K562 (cell line): ENCODE results near the gene MRPL54. TPM values are rescaled to one million over a fixed set of nuclear protein-coding genes. Genes with fewer than 3 reads are reported as not detected.

Source experiments
- HNRNPLL ChIP-seq: fragments of 200-400 bp; formaldehyde crosslinking; IDR thresholded peaks from 2 replicates; pipeline ENCODE4 v1.6.1; 2017; ENCODE audit warnings: low read length, low read depth, mild to moderate bottlenecking; ENCODE audit not compliant: poor library complexity, severe bottlenecking
- LEF1 ChIP-seq: fragments of 450-650 bp; IDR thresholded peaks from 2 replicates; pipeline ENCODE4 v1.6.1; 2016; ENCODE audit warnings: mild to moderate bottlenecking
- MEIS2 ChIP-seq: fragments of 450-650 bp; IDR thresholded peaks from 2 replicates; pipeline ENCODE4 v1.6.1; 2014; ENCODE audit warnings: mild to moderate bottlenecking; ENCODE audit not compliant: partially characterized antibody
- NCOA2 ChIP-seq, 2 experiments: fragments of 450-650 bp; IDR thresholded peaks; 2 replicates each; pipeline ENCODE4 v1.6.1; 2018; ENCODE audit warnings: mild to moderate bottlenecking in 2 of 2, moderate library complexity in 1 of 2; ENCODE audit not compliant: partially characterized antibody in 2 of 2
- NFYB ChIP-seq: IDR thresholded peaks from 2 replicates; pipeline ENCODE4 v1.6.1; 2011; ENCODE audit warnings: mild to moderate bottlenecking, moderate library complexity; ENCODE audit not compliant: insufficient read length; ENCODE audit errors: extremely low read depth
- SP2 ChIP-seq: IDR thresholded peaks from 2 replicates; pipeline ENCODE4 v1.6.1; 2011; ENCODE audit warnings: mild to moderate bottlenecking, low read depth, low read length, moderate library complexity; ENCODE audit not compliant: poor library complexity, severe bottlenecking; ENCODE audit errors: extremely low read depth
- polyA plus RNA-seq, 8 experiments: library from polyadenylated mRNA; depleted of rRNA in 4 of 8; stranded (reverse) in 5 of 8; unstranded in 3 of 8; fragments of >200 nt; fragmentation: Nextera tagmentation in 2 of 8; fragmentation: Illumina TruSeq in 1 of 8; extraction: Ambion mirVana in 2 of 8; extraction: Trizol in 1 of 8; gene quantifications; 2 replicates each; pipeline versions ENCODE4 v1.2.1 to v1.2.3, GENCODE V29; 2011 to 2014; ENCODE audit warnings: inconsistent platforms in 1 of 8, missing spikeins in 1 of 8
- total RNA-seq, 7 experiments: library from RNA; depleted of rRNA in 6 of 7; stranded (reverse); fragments of >200 nt in 6 of 7; fragmentation: Illumina TruSeq in 2 of 7; extraction: Trizol in 2 of 7; gene quantifications; 2 replicates each; pipeline versions ENCODE4 v1.2.1 to v1.2.3, GENCODE V29; 2011 to 2021; ENCODE audit warnings: low replicate concordance in 1 of 7
- TF ChIP-seq, protein P1 (sequence below): fragments of 450-650 bp; IDR thresholded peaks from 2 replicates; pipeline ENCODE4 v1.6.1; 2014; ENCODE audit warnings: low read depth, mild to moderate bottlenecking, moderate library complexity, borderline replicate concordance
- TF ChIP-seq, protein P2 (sequence below): fragments of 450-650 bp; formaldehyde crosslinking; IDR thresholded peaks from 2 replicates; pipeline ENCODE4 v1.4.0; 2022; ENCODE audit warnings: missing genetic modification characterization
- TF ChIP-seq, protein P3 (sequence below): fragments of 250-450 bp; sonication (Bioruptor Pico); IDR thresholded peaks from 2 replicates; pipeline ENCODE4 v1.5.0; 2021
- TF ChIP-seq, protein P4 (sequence below): fragments of 450-650 bp; IDR thresholded peaks from 2 replicates; pipeline ENCODE4 v1.6.1; 2016; ENCODE audit warnings: antibody characterized with exemption
- TF ChIP-seq, protein P5 (sequence below), 2 experiments: fragments of 450-650 bp in 1 of 2; sonication (generic) in 1 of 2; formaldehyde crosslinking in 1 of 2; IDR thresholded peaks; 2 replicates each; pipeline versions ENCODE4 v1.7.1 to v1.9.0; 2016 to 2022; ENCODE audit warnings: inconsistent platforms in 1 of 2, mild to moderate bottlenecking in 1 of 2, missing genetic modification reagents in 1 of 2

MRPL54 gene
- total and polyA plus RNA-seq, 9 of the 15 experiments (the other 6 are each of a cell fraction or from before 2014, with no cell fraction given), result 3.5 to 120 (median 56.9) TPM

DNA sequence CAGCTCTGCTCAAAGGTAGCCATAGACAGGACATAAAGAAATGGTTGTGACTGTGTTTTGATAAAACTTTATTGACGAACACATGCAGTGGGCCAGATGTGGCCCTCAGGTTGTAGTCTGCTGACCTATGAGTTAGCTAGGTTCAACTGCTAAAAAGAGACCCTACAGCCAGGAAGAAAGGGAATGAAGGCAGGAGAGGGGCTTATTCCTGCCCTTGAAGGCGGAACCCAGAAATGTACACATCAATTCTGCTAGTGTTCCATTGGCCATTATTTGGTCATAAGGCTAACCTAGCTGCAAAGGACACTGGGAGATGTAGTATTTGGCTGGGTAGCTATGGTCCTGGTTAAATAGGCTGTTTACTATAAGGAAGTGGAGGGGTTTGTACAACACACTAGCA is 19.0 kb upstream of the MRPL54 start (continued):
- no peak for TF ChIP-seq HNRNPLL
- TF ChIP-seq, protein P1, sequence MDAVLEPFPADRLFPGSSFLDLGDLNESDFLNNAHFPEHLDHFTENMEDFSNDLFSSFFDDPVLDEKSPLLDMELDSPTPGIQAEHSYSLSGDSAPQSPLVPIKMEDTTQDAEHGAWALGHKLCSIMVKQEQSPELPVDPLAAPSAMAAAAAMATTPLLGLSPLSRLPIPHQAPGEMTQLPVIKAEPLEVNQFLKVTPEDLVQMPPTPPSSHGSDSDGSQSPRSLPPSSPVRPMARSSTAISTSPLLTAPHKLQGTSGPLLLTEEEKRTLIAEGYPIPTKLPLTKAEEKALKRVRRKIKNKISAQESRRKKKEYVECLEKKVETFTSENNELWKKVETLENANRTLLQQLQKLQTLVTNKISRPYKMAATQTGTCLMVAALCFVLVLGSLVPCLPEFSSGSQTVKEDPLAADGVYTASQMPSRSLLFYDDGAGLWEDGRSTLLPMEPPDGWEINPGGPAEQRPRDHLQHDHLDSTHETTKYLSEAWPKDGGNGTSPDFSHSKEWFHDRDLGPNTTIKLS, result peak; percentile 55; the same call in 1 of the 2 replicates
- TF ChIP-seq SP2, result no peak
- no peak for TF ChIP-seq MEIS2
- TF ChIP-seq LEF1, result no peak
- TF ChIP-seq, protein P2, sequence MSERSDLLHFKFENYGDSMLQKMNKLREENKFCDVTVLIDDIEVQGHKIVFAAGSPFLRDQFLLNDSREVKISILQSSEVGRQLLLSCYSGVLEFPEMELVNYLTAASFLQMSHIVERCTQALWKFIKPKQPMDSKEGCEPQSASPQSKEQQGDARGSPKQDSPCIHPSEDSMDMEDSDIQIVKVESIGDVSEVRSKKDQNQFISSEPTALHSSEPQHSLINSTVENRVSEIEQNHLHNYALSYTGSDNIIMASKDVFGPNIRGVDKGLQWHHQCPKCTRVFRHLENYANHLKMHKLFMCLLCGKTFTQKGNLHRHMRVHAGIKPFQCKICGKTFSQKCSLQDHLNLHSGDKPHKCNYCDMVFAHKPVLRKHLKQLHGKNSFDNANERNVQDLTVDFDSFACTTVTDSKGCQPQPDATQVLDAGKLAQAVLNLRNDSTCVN (CRISPR knock-in tag), result no peak
- TF ChIP-seq, protein P3, sequence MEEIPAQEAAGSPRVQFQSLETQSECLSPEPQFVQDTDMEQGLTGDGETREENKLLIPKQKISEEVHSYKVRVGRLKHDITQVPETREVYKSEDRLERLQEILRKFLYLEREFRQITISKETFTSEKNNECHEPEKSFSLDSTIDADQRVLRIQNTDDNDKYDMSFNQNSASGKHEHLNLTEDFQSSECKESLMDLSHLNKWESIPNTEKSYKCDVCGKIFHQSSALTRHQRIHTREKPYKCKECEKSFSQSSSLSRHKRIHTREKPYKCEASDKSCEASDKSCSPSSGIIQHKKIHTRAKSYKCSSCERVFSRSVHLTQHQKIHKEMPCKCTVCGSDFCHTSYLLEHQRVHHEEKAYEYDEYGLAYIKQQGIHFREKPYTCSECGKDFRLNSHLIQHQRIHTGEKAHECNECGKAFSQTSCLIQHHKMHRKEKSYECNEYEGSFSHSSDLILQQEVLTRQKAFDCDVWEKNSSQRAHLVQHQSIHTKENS, result no peak
- TF ChIP-seq NFYB, result peak; percentile 13
- TF ChIP-seq, protein P4, sequence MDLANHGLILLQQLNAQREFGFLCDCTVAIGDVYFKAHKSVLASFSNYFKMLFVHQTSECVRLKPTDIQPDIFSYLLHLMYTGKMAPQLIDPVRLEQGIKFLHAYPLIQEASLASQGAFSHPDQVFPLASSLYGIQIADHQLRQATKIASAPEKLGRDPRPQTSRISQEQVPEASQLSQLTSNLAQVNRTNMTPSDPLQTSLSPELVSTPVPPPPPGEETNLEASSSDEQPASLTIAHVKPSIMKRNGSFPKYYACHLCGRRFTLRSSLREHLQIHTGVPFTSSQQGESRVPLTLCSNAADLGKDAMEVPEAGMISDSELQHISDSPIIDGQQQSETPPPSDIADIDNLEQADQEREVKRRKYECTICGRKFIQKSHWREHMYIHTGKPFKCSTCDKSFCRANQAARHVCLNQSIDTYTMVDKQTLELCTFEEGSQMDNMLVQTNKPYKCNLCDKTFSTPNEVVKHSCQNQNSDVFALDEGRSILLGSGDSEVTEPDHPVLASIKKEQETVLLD, result no peak
- TF ChIP-seq, protein P5, sequence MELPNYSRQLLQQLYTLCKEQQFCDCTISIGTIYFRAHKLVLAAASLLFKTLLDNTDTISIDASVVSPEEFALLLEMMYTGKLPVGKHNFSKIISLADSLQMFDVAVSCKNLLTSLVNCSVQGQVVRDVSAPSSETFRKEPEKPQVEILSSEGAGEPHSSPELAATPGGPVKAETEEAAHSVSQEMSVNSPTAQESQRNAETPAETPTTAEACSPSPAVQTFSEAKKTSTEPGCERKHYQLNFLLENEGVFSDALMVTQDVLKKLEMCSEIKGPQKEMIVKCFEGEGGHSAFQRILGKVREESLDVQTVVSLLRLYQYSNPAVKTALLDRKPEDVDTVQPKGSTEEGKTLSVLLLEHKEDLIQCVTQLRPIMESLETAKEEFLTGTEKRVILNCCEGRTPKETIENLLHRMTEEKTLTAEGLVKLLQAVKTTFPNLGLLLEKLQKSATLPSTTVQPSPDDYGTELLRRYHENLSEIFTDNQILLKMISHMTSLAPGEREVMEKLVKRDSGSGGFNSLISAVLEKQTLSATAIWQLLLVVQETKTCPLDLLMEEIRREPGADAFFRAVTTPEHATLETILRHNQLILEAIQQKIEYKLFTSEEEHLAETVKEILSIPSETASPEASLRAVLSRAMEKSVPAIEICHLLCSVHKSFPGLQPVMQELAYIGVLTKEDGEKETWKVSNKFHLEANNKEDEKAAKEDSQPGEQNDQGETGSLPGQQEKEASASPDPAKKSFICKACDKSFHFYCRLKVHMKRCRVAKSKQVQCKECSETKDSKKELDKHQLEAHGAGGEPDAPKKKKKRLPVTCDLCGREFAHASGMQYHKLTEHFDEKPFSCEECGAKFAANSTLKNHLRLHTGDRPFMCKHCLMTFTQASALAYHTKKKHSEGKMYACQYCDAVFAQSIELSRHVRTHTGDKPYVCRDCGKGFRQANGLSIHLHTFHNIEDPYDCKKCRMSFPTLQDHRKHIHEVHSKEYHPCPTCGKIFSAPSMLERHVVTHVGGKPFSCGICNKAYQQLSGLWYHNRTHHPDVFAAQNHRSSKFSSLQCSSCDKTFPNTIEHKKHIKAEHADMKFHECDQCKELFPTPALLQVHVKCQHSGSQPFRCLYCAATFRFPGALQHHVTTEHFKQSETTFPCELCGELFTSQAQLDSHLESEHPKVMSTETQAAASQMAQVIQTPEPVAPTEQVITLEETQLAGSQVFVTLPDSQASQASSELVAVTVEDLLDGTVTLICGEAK (IDR thresholded peaks at IDR 0.05), result peak; percentile 99
- TF ChIP-seq, protein P5 (CRISPR knock-in tag; IDR thresholded peaks at IDR 0.05), result peak; percentile 99
- TF ChIP-seq NCOA2 (IDR thresholded peaks at IDR 0.05; ENCODE audit: partially characterized antibody in 2 of 2), result no peak
